Type B pancreatic cell (in vitro differentiated cells): Measurements from ENCODE around the gene SH3GL2. TPM values are rescaled to one million over a fixed set of nuclear protein-coding genes. Genes with fewer than 3 reads are reported as not detected.

Source experiments
- DNase-seq: peaks from one replicate; pipeline ENCODE4 v3.0.0; 2021; ENCODE audit warnings: mixed read lengths; ENCODE audit not compliant: unreplicated experiment; ENCODE audit errors: extremely low spot score
- H3K27ac Mint-ChIP-seq: 2 replicates; pipeline ENCODE4 v1.8.0; 2021; ENCODE audit warnings: mild to moderate bottlenecking, mixed read lengths
- H3K27me3 Mint-ChIP-seq: 2 replicates; pipeline ENCODE4 v1.8.0; 2021; ENCODE audit warnings: mixed read lengths
- H3K36me3 Mint-ChIP-seq: 2 replicates; pipeline ENCODE4 v1.8.0; 2021; ENCODE audit warnings: mixed read lengths
- H3K4me1 Mint-ChIP-seq: one replicate; pipeline ENCODE4 v1.8.0; 2021; ENCODE audit warnings: mixed read lengths; ENCODE audit not compliant: unreplicated experiment
- H3K4me3 Mint-ChIP-seq: 2 replicates; pipeline ENCODE4 v1.8.0; 2021; ENCODE audit warnings: mild to moderate bottlenecking, mixed read lengths
- H3K9me3 Mint-ChIP-seq: 2 replicates; pipeline ENCODE4 v1.8.0; 2021; ENCODE audit warnings: mixed read lengths
- total RNA-seq: library from RNA; stranded (reverse); gene quantifications from 2 replicates; pipeline ENCODE4 v1.2.1, GENCODE V29; 2021; ENCODE audit warnings: low replicate concordance
- TF ChIP-seq, protein P1 (sequence below): fragments of 200-600 bp; sonication (generic); conservative IDR thresholded peaks from 2 replicates; pipeline ENCODE4 v1.5.0; 2021; ENCODE audit warnings: antibody characterized with exemption, mild to moderate bottlenecking

SH3GL2 gene
- total RNA-seq, 1 donor from 2014 or later: 7.6 TPM

DNA sequence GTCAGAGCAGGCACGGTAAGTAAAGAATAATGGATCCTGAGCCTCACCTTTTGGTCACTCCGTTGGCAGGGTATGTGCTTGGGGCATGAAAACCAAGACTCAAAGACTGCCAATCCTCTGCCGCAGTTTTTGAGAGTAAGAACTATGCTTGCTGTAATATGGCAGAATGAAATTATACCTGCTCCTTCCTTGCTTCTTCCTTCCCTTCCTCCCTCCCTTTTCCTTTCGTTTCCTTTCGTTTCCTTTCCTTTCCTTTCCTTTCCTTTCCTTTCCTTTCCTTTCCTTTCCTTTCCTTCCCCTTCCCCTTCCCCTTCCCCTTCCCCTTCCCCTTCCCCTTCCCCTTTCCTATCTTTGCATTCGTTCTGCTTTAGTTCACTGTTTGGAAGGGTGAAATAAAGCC lies 43.9 kb downstream of the SH3GL2 start:
- Mint-ChIP-seq H3K9me3 (no peaks in the 10 kb centered on the region), H3K4me3 (no peak overlapping the region), H3K27me3 (peaks cover 6% of the 10 kb centered on the region), H3K36me3 (no peaks in the 10 kb centered on the region), H3K4me1 (peaks cover 10% of the 10 kb centered on the region), H3K27ac (no peak overlapping the region)
- DNase-seq: no peak
- TF ChIP-seq, protein P1, sequence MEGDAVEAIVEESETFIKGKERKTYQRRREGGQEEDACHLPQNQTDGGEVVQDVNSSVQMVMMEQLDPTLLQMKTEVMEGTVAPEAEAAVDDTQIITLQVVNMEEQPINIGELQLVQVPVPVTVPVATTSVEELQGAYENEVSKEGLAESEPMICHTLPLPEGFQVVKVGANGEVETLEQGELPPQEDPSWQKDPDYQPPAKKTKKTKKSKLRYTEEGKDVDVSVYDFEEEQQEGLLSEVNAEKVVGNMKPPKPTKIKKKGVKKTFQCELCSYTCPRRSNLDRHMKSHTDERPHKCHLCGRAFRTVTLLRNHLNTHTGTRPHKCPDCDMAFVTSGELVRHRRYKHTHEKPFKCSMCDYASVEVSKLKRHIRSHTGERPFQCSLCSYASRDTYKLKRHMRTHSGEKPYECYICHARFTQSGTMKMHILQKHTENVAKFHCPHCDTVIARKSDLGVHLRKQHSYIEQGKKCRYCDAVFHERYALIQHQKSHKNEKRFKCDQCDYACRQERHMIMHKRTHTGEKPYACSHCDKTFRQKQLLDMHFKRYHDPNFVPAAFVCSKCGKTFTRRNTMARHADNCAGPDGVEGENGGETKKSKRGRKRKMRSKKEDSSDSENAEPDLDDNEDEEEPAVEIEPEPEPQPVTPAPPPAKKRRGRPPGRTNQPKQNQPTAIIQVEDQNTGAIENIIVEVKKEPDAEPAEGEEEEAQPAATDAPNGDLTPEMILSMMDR: no peak

- no peak for DNase-seq
These were observed 45.1 kb downstream of the SH3GL2 start for GRCh38 chr9:17623965-17624364.

DNA sequence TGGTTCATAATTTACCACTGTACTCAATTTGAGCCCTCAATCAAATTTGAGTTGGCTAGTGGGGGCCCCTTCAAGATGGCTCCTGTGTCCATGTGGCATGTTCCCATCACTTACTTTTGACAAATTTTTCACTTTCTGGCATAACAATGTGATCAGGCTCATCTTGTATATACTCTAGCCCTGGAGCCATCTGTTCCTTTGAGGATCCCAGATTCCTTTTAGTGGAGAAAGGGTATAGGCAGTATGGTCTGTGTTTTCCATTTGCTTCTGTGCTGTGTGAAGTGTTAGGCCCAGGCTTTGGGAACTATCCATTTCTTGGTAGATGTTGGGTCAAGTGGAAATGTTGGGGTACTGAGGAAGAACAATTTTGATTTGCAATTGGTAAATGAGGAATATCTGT lies 45.7 kb downstream of the SH3GL2 start:
- Mint-ChIP-seq H3K36me3 (no peaks in the 10 kb centered on the region), H3K27ac (no peak overlapping the region), H3K27me3 (peaks cover 6% of the 10 kb centered on the region), H3K9me3 (no peaks in the 10 kb centered on the region), H3K4me1 (peaks cover 10% of the 10 kb centered on the region), H3K4me3 (no peak overlapping the region)
- TF ChIP-seq, protein P1: no peak
- no peak for DNase-seq

More at GRCh38 chr9:17623965-17624364, 45.1 kb downstream of the SH3GL2 start:
- Mint-ChIP-seq H3K4me1 (peaks cover 10% of the 10 kb centered on the region), H3K4me3 (no peak overlapping the region), H3K9me3 (no peaks in the 10 kb centered on the region), H3K27ac (no peak overlapping the region), H3K27me3 (peaks cover 6% of the 10 kb centered on the region), H3K36me3 (no peaks in the 10 kb centered on the region)
- TF ChIP-seq, protein P1: no peak

GRCh38 chr9:17625644-17626388 lies 47.0 kb downstream of the SH3GL2 start:
- H3K36me3 Mint-ChIP-seq: no peaks in the 10 kb centered on the region
- no peak for DNase-seq
- TF ChIP-seq, protein P1: no peak
- no peak overlapping the region for H3K4me3 Mint-ChIP-seq
- no peak overlapping the region for H3K27ac Mint-ChIP-seq
- no peaks in the 10 kb centered on the region for H3K27me3 Mint-ChIP-seq
- no peaks in the 10 kb centered on the region for H3K9me3 Mint-ChIP-seq
- H3K4me1 Mint-ChIP-seq: peaks cover 17% of the 10 kb centered on the region

- Mint-ChIP-seq H3K4me3 (no peak overlapping the region), H3K27ac (no peak overlapping the region), H3K4me1 (peaks cover 18% of the 10 kb centered on the region), H3K9me3 (no peaks in the 10 kb centered on the region), H3K36me3 (no peaks in the 10 kb centered on the region), H3K27me3 (no peaks in the 10 kb centered on the region)
- DNase-seq: no peak
- TF ChIP-seq, protein P1: no peak
These were observed 48.8 kb downstream of the SH3GL2 start for GRCh38 chr9:17627641-17628040.
